Thymus (tissue), 11 donors: ENCODE measurements around the gene ESRRG. TPM values are rescaled to one million over a fixed set of nuclear protein-coding genes. Genes with fewer than 3 reads are reported as not detected.

ENCODE experiments used
- DNase-seq, 9 donors: peaks; one replicate each; pipeline ENCODE4 v3.0.0-alpha.2; 2013; ENCODE audit warnings: low spot score in 9 of 9, low read depth in 6 of 9, missing footprints in 1 of 9
- H3K27ac ChIP-seq, 2 donors: one replicate each; pipeline ENCODE4 v1.5.1; 2013; ENCODE audit warnings: control low read depth in 1 of 2, low read depth in 1 of 2, low read length in 1 of 2, mild to moderate bottlenecking in 1 of 2, moderate library complexity in 1 of 2
- H3K27me3 ChIP-seq, 2 donors: one replicate each; pipeline ENCODE4 v1.5.1; 2013; ENCODE audit warnings: low read length in 1 of 2; ENCODE audit not compliant: control insufficient read depth in 2 of 2, insufficient read depth in 1 of 2
- H3K36me3 ChIP-seq, 2 donors: one replicate each; pipeline ENCODE4 v1.5.1; 2013; ENCODE audit warnings: low read length in 1 of 2, mild to moderate bottlenecking in 1 of 2, moderate library complexity in 1 of 2; ENCODE audit not compliant: control insufficient read depth in 2 of 2, insufficient read depth in 2 of 2
- H3K4me1 ChIP-seq, 2 donors: one replicate each; pipeline ENCODE4 v1.5.1; 2013; ENCODE audit warnings: low read length in 2 of 2; ENCODE audit not compliant: control insufficient read depth in 2 of 2, insufficient read depth in 2 of 2
- H3K4me3 ChIP-seq, 2 donors: one replicate each; pipeline ENCODE4 v1.5.1; 2013; ENCODE audit warnings: low read length in 2 of 2, control low read depth in 1 of 2, mild to moderate bottlenecking in 1 of 2
- H3K9me3 ChIP-seq, 2 donors: one replicate each; pipeline ENCODE4 v1.5.1; 2013; ENCODE audit warnings: low read length in 1 of 2, mild to moderate bottlenecking in 1 of 2; ENCODE audit not compliant: control insufficient read depth in 2 of 2, insufficient read depth in 1 of 2
- WGBS: extraction: QIAGEN DNeasy Blood & Tissue Kit; methylation state at CpG from one replicate; pipeline ENCODE4 v1.1.7; 2013; 5-methylcytosine and 5-hydroxymethylcytosine counted together
- polyA plus RNA-seq: library from polyadenylated mRNA; stranded (reverse); fragments of 200-250 nt; gene quantifications from one replicate; pipeline ENCODE4 v1.2.3, GENCODE V29; 2013
- total RNA-seq: library from RNA; stranded (reverse); fragments of 120-200 nt; gene quantifications from one replicate; pipeline ENCODE4 v1.2.4, GENCODE V29; 2013
- donor health status: healthy.

The ESRRG gene
- total and polyA plus RNA-seq, 2 donors = 0.71 to 1.3 TPM

DNA sequence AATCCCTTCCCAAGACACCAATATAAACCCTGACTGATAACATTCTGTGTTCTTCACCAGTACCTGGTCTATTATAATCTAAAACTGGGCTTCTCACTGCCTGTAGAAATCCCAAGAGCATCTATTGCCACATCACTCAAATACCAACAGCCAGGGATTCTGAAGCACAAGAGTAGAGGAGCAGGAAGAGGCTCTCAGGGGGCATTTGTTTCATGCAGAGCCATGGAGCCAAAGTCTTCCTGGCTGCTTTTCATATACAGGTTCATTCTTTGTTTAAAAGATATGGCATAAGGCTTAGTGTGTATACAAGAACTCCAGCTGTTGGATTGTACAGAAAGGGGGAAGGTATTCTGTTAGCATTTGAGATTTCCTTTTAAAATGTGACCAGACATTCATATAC is 261.8 kb downstream of the ESRRG start:
- Histone ChIP-seq H3K36me3 (no peaks in the 10 kb centered on the region), H3K27ac (no peak overlapping the region)
- DNase-seq = no peak

DNA sequence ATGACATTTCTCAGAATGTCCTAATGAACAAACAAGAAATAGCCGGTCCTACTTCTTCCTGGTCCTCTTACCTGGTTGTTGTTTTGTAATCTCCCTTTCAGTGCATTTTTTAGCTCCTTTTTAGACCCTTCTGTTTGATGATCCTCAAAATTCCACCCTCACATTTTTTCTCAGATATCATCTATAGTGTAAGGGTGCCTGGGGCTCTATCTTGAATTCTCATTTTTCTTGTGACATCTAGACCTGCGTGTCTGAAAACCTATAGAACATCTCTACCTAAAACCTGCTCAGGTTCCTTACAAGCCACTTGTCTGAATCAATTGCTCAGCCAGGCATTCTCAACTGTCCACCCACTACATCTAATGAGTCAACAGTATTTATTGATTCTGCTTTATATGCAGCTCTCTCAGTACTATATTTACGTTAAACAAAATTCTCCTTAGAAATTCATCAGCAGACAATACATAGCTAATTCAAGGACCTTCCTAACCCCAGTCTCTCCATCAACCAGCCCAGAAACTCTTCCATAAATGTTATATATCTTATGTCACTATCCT is 263.5 kb downstream of the ESRRG start:
- 94% methylated on average over 3 of the region's 3 CpGs for WGBS
- no peak overlapping the region for H3K27ac ChIP-seq
- no peaks in the 10 kb centered on the region for H3K9me3 ChIP-seq
- H3K4me3 ChIP-seq = no peak overlapping the region
- no peaks in the 10 kb centered on the region for H3K36me3 ChIP-seq
- H3K4me1 ChIP-seq = no peaks in the 10 kb centered on the region
- H3K27me3 ChIP-seq = no peaks in the 10 kb centered on the region
- DNase-seq = no peak

More for the DNA sequence above, 261.8 kb downstream of the ESRRG start:
- H3K4me1 ChIP-seq = no peaks in the 10 kb centered on the region
- H3K4me3 ChIP-seq = no peak overlapping the region
- H3K27me3 ChIP-seq = no peaks in the 10 kb centered on the region
- H3K9me3 ChIP-seq = no peaks in the 10 kb centered on the region

DNA sequence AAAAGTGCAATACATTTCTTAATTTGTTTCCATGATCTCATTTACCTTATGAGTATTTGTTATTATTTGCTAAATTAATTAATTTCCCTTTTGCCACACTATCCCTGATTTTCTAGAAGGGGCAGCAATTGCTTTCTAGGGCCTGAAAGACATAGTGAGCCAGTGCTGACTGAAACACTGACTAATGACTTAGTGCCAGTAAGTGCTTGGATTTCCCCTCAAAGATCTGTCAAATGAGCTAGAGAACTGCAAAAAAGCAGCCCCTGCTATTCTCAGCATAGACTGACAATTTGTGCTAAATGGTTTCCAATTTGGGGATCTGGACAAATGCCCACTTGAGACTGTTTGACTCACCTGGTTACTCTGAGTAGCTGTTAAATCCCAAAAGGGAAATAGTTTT is 264.4 kb downstream of the ESRRG start:
- Histone ChIP-seq H3K4me1 (no peaks in the 10 kb centered on the region), H3K4me3 (no peak overlapping the region), H3K9me3 (no peaks in the 10 kb centered on the region), H3K27ac (no peak overlapping the region), H3K27me3 (no peaks in the 10 kb centered on the region), H3K36me3 (no peaks in the 10 kb centered on the region)
- DNase-seq = peak in 1 of 9 donors; percentile 6

DNA sequence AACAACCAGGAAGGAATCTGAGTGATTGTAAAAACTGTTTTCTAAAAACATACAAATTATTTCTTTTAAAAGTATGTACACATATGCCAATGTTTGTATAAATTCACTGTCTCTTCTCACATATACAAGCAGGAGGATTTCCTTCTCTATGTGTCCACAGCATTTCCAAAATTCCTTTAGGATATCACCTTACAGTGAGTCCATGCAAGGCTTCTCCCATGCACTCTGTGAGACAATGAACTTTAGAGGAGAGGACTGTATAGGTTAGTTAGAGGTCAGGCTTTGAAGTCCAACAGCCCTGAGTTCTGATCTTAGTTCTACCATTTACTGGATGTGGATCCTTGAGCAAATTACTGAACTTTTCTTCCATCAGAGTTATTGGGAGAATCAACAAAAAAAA is 265.9 kb downstream of the ESRRG start:
- Histone ChIP-seq H3K4me1 (no peaks in the 10 kb centered on the region), H3K4me3 (no peak overlapping the region), H3K27me3 (no peaks in the 10 kb centered on the region), H3K36me3 (no peaks in the 10 kb centered on the region), H3K9me3 (no peaks in the 10 kb centered on the region), H3K27ac (no peak overlapping the region)
- no peak for DNase-seq

DNA sequence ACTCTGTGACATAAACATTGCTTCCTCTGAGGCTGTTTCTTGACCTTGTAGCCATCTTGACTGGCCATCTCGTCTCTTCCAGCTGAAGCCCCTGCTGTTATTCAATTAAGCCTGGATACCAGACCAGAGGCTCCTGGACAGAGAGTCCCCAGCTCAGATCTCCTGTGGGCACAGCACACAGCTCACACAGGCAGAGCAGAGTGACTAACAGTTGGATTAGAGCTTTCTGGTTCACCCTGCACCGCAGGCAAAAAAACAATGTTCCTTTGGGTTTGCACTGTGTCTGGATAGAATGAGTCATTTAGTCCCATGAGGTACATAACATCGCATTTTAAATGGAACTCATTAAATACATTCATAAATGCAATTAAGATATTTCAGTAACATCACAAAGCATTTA is 266.5 kb downstream of the ESRRG start:
- DNase-seq = no peak
- Histone ChIP-seq H3K36me3 (no peaks in the 10 kb centered on the region), H3K27ac (no peak overlapping the region), H3K4me3 (no peak overlapping the region), H3K27me3 (no peaks in the 10 kb centered on the region), H3K9me3 (no peaks in the 10 kb centered on the region), H3K4me1 (no peaks in the 10 kb centered on the region)
- WGBS = 83% methylated on average over 3 of the region's 3 CpGs

DNA sequence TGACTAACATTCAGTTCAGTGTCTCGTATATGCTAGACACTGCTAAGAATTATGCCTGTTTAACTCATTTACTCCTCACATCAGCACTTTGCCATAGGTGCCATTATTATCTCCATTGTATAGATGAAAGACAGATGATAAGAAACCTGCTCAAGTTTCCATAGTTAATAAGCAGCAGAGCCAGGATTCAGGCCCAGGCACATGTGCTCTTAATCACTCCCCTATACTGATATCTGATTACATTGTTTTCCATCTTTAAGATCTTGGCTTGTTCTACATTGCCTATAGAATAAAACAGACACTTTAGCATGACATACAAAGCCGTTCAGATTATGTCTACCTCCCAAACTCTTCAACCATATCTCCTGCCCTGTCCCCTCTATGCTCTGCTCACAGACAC is 269.5 kb downstream of the ESRRG start:
- no peaks in the 10 kb centered on the region for H3K4me1 ChIP-seq
- WGBS = 89% methylated on average over 2 of the region's 2 CpGs
- H3K27me3 ChIP-seq = no peaks in the 10 kb centered on the region
- no peak for DNase-seq
- H3K9me3 ChIP-seq = no peaks in the 10 kb centered on the region
- no peaks in the 10 kb centered on the region for H3K36me3 ChIP-seq
- H3K4me3 ChIP-seq = no peak overlapping the region
- no peak overlapping the region for H3K27ac ChIP-seq
